ENCODE measurements around the gene AREL1.

The AREL1 gene

DNA sequence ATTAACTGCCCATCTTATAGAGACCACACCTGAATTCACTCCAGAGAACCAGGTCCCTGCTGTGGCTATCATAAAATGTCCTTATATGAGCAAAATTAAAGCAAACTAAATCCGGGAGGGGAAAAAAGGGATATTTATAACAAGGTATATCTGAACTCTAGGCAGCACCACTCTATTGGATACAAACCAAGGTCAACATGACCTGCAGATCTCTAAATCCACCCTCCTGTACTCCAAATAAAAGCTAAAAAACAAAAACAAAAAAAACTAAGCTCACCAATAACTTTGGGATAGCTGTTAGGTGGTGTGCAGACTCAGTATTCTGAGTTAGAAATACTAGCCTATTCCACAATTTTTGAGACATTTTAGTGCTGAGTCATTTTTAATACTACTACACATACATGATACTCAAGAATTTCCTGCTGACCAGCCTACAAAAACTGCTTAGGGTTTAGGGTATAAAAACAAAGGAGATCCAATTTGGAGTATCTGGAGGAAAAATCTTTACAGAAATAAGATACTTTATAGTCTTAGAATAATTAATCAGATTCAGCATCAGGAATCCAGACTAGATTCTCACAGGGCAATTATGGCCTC, 54.2 kb downstream of the AREL1 start:
- no peak for DNase-seq (ENCODE audit: low spot score)

DNA sequence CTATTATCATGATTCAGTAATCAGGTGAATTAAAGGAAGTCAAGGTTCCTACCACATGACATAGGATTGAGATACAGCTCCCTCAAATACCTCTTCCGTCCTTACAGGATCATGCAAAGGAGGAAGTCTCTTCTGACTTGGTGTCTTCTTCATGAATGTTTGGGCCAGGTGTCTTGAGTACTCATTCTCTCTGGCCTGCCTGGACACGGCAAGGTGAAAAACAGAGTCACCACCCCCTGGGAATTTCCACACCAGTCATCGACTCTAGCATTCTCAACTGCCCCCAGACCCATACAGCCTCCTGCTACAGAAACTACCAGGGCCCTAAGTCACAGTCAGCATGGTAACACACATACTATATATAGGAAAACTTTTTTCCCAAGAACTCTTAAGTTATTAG, 55.9 kb downstream of the AREL1 start:
- no peak for DNase-seq (ENCODE audit: low spot score)

DNA sequence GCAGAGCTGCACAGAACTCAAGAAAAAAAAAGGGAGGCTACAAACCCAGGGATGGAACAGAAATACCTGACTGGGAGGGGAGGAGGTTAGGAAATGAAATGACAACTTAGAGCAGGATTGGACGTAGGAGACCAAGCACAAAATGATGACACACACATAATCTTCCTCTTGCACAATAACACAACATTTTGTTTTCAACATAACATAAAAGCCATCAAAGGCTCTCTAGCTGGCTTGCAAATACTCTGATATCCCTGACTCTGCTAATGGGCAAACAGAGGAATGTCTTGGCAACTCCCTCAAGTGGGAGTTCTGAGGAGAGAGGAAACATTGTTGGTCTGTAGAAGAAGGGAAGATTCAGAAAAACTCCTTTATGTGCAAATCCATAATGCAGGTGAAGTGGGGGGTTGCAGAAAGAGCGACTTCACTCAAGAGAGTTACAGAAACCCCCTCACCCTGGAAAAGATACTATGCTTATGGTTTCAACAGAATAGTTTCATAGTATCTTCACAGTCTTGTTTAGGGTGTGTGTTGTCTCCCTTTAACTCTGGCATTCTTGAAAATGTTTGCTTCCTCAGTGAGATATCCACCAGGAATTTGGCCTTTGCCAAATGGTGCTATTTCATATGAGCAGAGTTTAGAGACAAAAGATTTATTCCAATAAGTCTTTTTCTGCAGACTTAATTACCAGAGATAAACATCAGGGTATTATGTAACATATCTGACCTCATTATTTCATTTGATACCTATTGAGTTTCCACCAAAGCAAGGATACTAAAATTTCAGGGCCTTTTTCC, 57.1 kb downstream of the AREL1 start:
- DNase-seq (ENCODE audit: low spot score) = no peak

DNA sequence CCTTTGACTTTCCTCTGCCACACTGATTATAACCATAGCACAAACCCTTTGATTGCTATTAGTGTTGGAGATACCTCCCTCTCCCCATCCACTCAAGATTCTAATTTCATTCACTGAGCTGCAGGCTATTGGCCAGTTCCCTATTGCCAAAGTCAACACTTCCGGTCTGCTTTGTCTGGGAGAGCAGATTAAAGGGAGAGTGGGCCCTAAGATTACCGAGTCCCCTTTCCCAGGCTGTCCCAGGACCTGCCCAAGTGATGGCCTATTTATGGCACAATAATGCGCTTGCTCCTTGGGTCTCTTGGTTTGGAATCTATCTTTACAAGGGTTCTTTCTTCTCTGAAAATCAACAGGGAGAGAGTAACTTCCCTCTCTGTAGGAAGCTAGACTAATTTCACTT, 57.9 kb downstream of the AREL1 start:
- DNase-seq (ENCODE audit: low spot score) = no peak

GRCh38 chr14:74653386-74654138, 59.3 kb downstream of the AREL1 start:
- DNase-seq (ENCODE audit: low spot score) = no peak

- no peak for DNase-seq (ENCODE audit: low spot score)
Observed at GRCh38 chr14:74652541-74652940, 60.3 kb downstream of the AREL1 start.

- DNase-seq (ENCODE audit: low spot score) = no peak
Observed at GRCh38 chr14:74650927-74651686, 61.8 kb downstream of the AREL1 start.

DNA sequence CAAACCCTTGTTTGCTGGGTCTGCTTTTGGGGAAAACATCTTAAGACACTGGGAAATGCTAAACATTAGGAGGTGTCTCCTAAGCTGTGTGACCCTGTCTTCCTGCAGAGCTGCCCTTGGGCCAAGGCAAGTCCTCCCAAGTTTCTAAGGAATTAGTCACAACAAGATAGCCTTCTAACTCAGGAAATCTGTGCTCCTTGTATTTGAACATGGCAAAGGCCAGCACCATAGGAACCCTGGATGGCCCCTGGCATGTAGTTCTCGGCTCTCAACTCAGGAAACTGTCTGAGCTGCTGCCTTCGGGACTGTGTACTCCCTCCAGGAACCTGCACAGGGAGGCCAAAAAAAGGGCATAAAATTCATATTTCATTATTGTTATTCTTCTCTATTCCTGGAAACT, 63.2 kb downstream of the AREL1 start:
- DNase-seq (ENCODE audit: low spot score) = no peak

GRCh38 chr14:74649167-74649566, 63.7 kb downstream of the AREL1 start:
- no peak for DNase-seq (ENCODE audit: low spot score)

GRCh38 chr14:74648601-74649000, 64.3 kb downstream of the AREL1 start:
- DNase-seq (ENCODE audit: low spot score) = no peak

DNA sequence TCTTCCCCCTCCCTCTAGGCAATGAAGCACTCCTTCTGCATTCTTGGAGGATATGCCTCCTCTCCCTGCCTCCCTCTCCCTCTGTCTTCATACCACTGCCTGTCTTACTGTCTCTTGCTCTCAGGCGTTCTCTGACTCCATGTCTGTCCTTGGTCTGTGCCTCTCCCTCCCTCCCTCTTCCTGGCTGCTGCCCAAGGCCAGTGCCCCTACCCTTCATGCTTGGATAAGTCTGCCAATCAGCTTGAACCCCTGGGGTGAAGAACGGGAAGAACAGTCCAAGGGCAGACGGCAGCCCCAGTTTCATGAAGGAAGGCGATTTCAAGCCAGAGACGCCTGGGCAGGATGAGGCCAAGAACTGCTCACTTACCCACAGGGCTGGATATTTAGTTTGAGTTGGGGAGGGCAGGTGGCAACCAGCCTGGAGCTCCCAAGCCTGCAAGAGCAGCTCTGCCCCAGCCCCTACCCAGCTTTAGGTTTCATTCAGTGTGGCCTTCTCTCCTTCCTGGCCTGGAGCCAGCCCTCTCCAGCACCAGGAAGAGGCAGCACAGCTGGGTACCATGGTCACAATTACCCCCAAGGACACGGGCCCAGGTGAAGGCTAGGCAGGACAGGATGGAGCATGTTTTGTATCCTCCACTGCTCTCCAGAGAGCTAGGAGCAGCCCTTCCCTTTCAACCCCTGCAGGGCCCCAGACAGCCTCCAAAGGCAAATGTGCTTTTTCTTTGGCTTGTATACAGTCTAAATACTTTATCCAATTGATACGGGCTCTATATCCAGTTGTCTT, 65.0 kb downstream of the AREL1 start:
- DNase-seq (ENCODE audit: low spot score) = no peak

DNA sequence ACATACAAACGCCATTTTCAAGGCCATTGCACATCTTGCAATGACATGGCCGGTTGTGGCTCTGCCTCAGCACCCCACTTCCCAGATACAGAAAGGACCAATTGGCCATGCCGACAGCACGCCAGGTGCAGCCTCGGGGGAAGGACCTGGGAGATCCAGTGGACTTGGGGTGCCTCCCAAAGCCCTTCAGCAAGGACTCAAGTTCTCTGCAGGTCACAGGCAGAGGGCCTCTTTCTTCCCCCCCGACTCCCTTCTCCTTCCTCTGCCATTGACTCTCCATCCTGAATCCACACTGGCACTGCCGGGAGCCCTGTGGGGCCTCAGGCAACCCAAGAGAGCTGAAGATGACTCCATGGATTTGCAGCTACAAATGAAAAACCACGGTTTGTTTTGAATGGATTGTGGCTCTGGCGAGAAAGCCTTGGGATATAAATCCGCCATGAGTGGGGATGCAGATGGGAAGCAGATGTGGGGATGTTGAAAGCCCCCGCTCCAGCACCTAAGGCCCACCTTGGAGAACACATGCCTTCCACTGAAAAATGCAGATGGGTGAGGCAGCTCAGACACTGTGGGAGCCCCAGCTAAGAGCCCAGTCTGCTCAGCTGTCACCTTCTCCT, 65.7 kb downstream of the AREL1 start:
- no peak for DNase-seq (ENCODE audit: low spot score)

DNA sequence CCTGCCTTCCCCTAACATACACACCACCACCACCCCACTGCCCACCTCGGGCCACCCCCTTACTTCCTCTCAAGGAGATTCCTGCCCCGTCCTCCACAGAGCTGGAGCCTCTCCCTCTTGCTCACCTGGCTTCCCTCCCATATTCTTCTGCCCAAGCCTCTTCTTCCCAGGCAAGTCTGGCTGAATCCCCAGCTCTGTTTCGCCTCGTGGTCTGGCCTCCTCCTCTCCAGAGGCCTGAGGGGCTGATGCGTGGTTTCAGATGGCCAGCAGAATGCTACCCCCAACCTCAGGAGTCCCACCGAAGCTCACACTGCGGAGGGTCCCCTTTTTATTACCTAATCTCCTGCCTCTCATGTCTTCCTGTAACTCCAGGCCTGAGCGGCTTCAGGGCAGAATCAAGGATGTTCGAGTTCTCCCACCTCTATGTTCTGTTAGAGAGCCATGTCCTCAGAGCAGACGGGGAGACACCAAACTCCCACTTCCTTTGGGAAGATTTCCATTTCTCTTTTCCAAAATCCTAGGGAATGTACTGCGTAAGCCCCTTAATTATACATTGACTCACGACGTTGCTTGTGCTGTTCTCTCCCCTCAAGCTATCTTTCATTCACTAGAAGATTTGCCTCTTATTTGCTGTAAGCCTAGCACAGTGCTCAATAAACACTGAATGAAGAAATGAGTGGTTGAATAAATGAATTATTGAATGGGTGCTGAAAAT, 67.0 kb downstream of the AREL1 start:
- no peak for DNase-seq (ENCODE audit: low spot score)

DNA sequence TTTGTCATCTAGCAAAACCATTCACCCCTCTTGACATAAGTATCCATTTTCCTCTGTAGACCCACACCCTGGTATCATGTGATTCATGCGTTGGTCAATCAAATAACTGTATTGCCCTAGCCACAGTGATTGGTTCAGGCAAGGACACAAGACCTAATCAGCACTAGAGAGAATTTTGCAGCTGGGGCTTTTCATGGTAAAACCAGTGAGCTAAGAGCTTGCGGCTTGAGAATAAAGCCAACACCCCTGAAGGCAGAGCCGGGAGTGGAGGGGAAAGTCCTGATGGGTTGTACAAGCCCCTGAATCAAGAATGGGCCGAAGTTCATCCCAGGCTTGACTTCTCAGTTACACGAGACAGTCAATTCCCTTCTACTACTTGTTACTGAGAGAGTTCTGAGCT, 67.6 kb downstream of the AREL1 start:
- no peak for DNase-seq (ENCODE audit: low spot score)

GRCh38 chr14:74641601-74642391, 71.1 kb downstream of the AREL1 start:
- DNase-seq (ENCODE audit: low spot score) = no peak

GRCh38 chr14:74638966-74639365, 73.9 kb downstream of the AREL1 start:
- DNase-seq (ENCODE audit: low spot score) = no peak

DNA sequence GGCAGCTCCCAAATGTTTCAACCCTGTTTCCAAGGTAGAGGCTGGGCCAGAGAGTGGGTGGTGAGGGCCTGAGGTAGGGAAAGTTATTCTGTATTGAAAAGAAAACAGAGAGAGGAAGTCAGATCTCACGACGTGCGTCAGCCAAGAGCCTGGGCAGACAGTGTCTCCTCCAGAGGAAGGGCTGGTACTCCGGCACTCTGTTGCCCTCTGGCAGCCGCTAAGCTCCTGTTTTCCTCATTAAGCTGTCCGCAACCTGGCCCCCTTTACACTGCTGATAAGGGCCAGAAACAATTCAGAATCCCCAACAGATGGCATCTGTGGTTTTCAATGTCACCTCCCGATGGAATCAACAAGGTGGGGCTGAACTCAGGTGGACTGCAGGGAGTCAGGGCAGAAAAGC, 74.8 kb downstream of the AREL1 start:
- DNase-seq (ENCODE audit: low spot score) = no peak

GRCh38 chr14:74637178-74637550, 75.7 kb downstream of the AREL1 start:
- no peak for DNase-seq (ENCODE audit: low spot score)

DNA sequence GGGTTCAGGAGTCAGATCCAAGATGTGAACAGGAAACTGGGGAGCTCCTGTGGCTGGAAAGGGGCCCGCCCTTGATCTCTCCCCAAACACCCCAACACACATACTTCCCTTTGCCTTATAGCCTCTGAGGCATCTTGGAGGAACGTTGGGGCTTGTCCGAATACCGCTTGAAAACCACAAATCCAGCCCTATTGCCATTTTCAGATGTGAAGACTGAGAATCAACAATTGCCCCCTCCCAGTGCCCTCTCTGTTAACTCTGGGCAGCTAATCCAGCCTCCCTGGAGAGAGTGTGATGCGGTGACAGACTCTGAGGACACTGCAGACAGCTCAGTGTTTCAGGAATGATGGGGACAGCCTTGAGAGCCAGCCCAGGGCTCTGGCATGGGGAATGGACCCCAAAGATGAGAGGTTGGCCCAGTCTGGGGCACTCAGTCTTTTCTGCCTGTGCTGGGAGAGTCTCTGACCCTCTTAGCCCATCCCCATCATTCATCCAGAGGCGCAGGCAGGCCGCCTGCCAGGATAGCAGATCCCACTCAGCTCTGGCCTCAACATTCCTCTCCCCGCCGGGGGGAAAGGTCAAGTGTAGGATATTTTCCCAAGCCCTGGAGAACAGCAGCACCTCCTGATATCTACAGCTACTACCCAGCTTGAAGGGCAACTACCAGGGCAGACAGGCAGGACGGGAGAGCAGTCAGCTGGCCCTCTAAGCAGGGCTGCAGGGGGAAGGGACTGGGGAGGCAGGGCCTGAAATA, 76.3 kb downstream of the AREL1 start:
- DNase-seq (ENCODE audit: low spot score) = no peak
